IMR-90 (cell line): ENCODE measurements around the gene PPP2R1A. TPM values are rescaled to one million over a fixed set of nuclear protein-coding genes. Genes with fewer than 3 reads are reported as not detected.

Experiments used
- ATAC-seq: fragments of 200-7000 bp; cut with Tn5 transposase; 2 replicates; pipeline ENCODE4 v1.9.1; 2020; ENCODE audit warnings: low read depth, mild to moderate bottlenecking, moderate library complexity
- BruUV-seq: library from RNA; stranded (reverse); fragments of 400-500 nt; replicated peaks from 2 replicates; lab custom pipeline; 2021; lab: Mats Ljungman, UMichigan
- CTCF ChIA-PET: fragments of 300-600 bp; formaldehyde crosslinking; extraction: SDS; loops from one replicate; lab custom pipeline; 2021; ENCODE audit warnings: antibody characterized with exemption; lab: Yijun Ruan, JAX
- POLR2A ChIA-PET: fragments of 300-600 bp; sonication (Branson Sonifier 250); formaldehyde crosslinking; loops from one replicate; lab custom pipeline; 2022; ENCODE audit warnings: antibody characterized with exemption; ENCODE audit not compliant: unreplicated experiment; lab: Charles Lee
- DNase-seq: peaks from one replicate; pipeline ENCODE4 v3.0.0; 2013
- H2AFZ ChIP-seq: replicated peaks from 2 replicates; pipeline ENCODE3; 2013; ENCODE audit warnings: low read length, mild to moderate bottlenecking; ENCODE audit not compliant: poor library complexity
- H2AK5ac ChIP-seq: 2 replicates; pipeline ENCODE4 v1.6.1; 2013; ENCODE audit warnings: low read depth, low read length, inconsistent platforms
- H2AK9ac ChIP-seq: replicated peaks from 2 replicates; pipeline ENCODE3; 2013; ENCODE audit warnings: mild to moderate bottlenecking, low read depth, low read length, moderate library complexity; ENCODE audit not compliant: poor library complexity
- H2BK120ac ChIP-seq: 2 replicates; pipeline ENCODE4 v1.6.1; 2013; ENCODE audit warnings: low read depth, low read length, inconsistent platforms
- H2BK15ac ChIP-seq: 3 replicates; pipeline ENCODE4 v1.6.1; 2013; ENCODE audit warnings: low read depth, low read length, inconsistent platforms
- H2BK20ac ChIP-seq: 2 replicates; pipeline ENCODE4 v1.6.1; 2013; ENCODE audit warnings: low read depth, mild to moderate bottlenecking, inconsistent platforms, low read length, moderate library complexity
- H2BK5ac ChIP-seq: 2 replicates; pipeline ENCODE4 v1.6.1; 2013; ENCODE audit warnings: mild to moderate bottlenecking, low read depth, low read length, inconsistent platforms; ENCODE audit not compliant: poor library complexity, severe bottlenecking
- H3K14ac ChIP-seq: replicated peaks from 2 replicates; pipeline ENCODE4 v1.6.1; 2013; ENCODE audit warnings: low read depth, low read length, inconsistent platforms
- H3K18ac ChIP-seq: 2 replicates; pipeline ENCODE4 v1.6.1; 2013; ENCODE audit warnings: low read depth, low read length, control low read depth
- H3K23ac ChIP-seq: 2 replicates; pipeline ENCODE4 v1.6.1; 2013; ENCODE audit warnings: low read depth, low read length, inconsistent platforms
- H3K27ac ChIP-seq: 2 replicates; pipeline ENCODE4 v1.5.1; 2013; ENCODE audit warnings: mild to moderate bottlenecking, control low read depth, low read length; ENCODE audit not compliant: insufficient read depth
- H3K27me3 ChIP-seq: 2 replicates; pipeline ENCODE4 v1.6.1; 2013; ENCODE audit warnings: low read length; ENCODE audit not compliant: control insufficient read depth, insufficient read depth
- H3K36me3 ChIP-seq: 2 replicates; pipeline ENCODE4 v1.6.1; 2013; ENCODE audit warnings: low read length, mixed read lengths; ENCODE audit not compliant: control insufficient read depth, insufficient read depth
- H3K4ac ChIP-seq: 2 replicates; pipeline ENCODE4 v1.6.1; 2013; ENCODE audit warnings: low read depth, low read length, inconsistent platforms
- H3K4me1 ChIP-seq: 2 replicates; pipeline ENCODE4 v1.6.1; 2013; ENCODE audit warnings: low read length, mixed read lengths; ENCODE audit not compliant: control insufficient read depth, insufficient read depth
- H3K4me2 ChIP-seq: 2 replicates; pipeline ENCODE4 v1.6.1; 2013; ENCODE audit warnings: low read depth, mild to moderate bottlenecking, control low read depth, low read length, moderate library complexity
- H3K4me3 ChIP-seq: 2 replicates; pipeline ENCODE4 v1.5.1; 2013; ENCODE audit warnings: low read depth, mild to moderate bottlenecking, control low read depth, low read length, moderate library complexity; ENCODE audit not compliant: insufficient read depth
- H3K56ac ChIP-seq: 2 replicates; pipeline ENCODE4 v1.6.1; 2013; ENCODE audit warnings: low read length, inconsistent platforms; ENCODE audit not compliant: insufficient read depth; ENCODE audit errors: extremely low read depth
- H3K79me1 ChIP-seq, 2 experiments: 2 replicates each; pipeline ENCODE4 v1.6.1; 2013; ENCODE audit warnings: low read length in 2 of 2, inconsistent platforms in 1 of 2, low read depth in 1 of 2
- H3K9ac ChIP-seq: 2 replicates; pipeline ENCODE4 v1.6.1; 2013; ENCODE audit warnings: low read depth, low read length, control low read depth
- H3K9me1 ChIP-seq: 2 replicates; pipeline ENCODE4 v1.6.1; 2013; ENCODE audit warnings: low read length, inconsistent platforms; ENCODE audit not compliant: insufficient read depth
- H3K9me3 ChIP-seq: 2 replicates; pipeline ENCODE4 v1.6.1; 2013; ENCODE audit warnings: low read length; ENCODE audit not compliant: control insufficient read depth, insufficient read depth
- H4K20me1 ChIP-seq: 2 replicates; pipeline ENCODE4 v1.6.1; 2013; ENCODE audit warnings: low read length, inconsistent platforms; ENCODE audit not compliant: insufficient read depth
- H4K5ac ChIP-seq: 2 replicates; pipeline ENCODE4 v1.6.1; 2013; ENCODE audit warnings: mild to moderate bottlenecking, low read depth, low read length, control low read depth
- H4K8ac ChIP-seq, 2 experiments: 2 replicates each; pipeline ENCODE4 v1.6.1; 2013; ENCODE audit warnings: low read depth in 2 of 2, low read length in 2 of 2, control low read depth in 1 of 2, inconsistent platforms in 1 of 2
- H4K91ac ChIP-seq: 2 replicates; pipeline ENCODE4 v1.6.1; 2013; ENCODE audit warnings: low read depth, low read length, inconsistent platforms; ENCODE audit not compliant: insufficient read depth
- BHLHE40 ChIP-seq: fragments of 150-350 bp; IDR thresholded peaks from 2 replicates; pipeline ENCODE4 v1.6.1; 2016; ENCODE audit warnings: mild to moderate bottlenecking, low read depth, low read length
- CEBPB ChIP-seq: IDR thresholded peaks from 2 replicates; pipeline ENCODE4 v1.6.1; 2012; ENCODE audit warnings: low read depth, low read length, improper control_type of control experiment
- CHD1 ChIP-seq: IDR thresholded peaks from 2 replicates; pipeline ENCODE4 v1.6.1; 2012; ENCODE audit warnings: low read depth, low read length, improper control_type of control experiment
- FOS ChIP-seq: fragments of 150-350 bp; IDR thresholded peaks from 2 replicates; pipeline ENCODE4 v1.6.1; 2016; ENCODE audit warnings: low read depth, low read length
- MAFK ChIP-seq: IDR thresholded peaks from 2 replicates; pipeline ENCODE4 v1.6.1; 2012; ENCODE audit warnings: low read depth, low read length, improper control_type of control experiment
- MXI1 ChIP-seq: IDR thresholded peaks from 2 replicates; pipeline ENCODE4 v1.6.1; 2012; ENCODE audit warnings: low read depth, mild to moderate bottlenecking, low read length, moderate library complexity, borderline replicate concordance
- NFE2L2 ChIP-seq: fragments of 150-350 bp; IDR thresholded peaks from 2 replicates; pipeline ENCODE4 v1.6.1; 2016; ENCODE audit warnings: low read depth, mild to moderate bottlenecking, low read length
- POLR2A ChIP-seq: IDR thresholded peaks from 2 replicates; pipeline ENCODE4 v1.6.1; 2012; ENCODE audit warnings: mild to moderate bottlenecking, low read depth, low read length
- RAD21 ChIP-seq: IDR thresholded peaks from 2 replicates; pipeline ENCODE4 v1.6.1; 2012; ENCODE audit warnings: low read length, improper control_type of control experiment
- RFX5 ChIP-seq: IDR thresholded peaks from 2 replicates; pipeline ENCODE4 v1.8.0; 2012; ENCODE audit warnings: low read depth, mild to moderate bottlenecking, low read length, moderate library complexity
- SMC3 ChIP-seq: fragments of 150-350 bp; IDR thresholded peaks from 2 replicates; pipeline ENCODE4 v1.6.1; 2016; ENCODE audit warnings: low read depth, mild to moderate bottlenecking, antibody characterized with exemption, low read length, moderate library complexity
- WGBS, 2 experiments: methylation state at CpG; one replicate each; pipeline versions ENCODE4 v1.1.5 to v1.1.7; 2013; ENCODE audit warnings: missing lambda C conversion rate in 2 of 2; ENCODE audit not compliant: insufficient read length in 1 of 2; ENCODE audit errors: extremely low coverage in 2 of 2; 5-methylcytosine and 5-hydroxymethylcytosine counted together
- dilution Hi-C: fragments of 300-500 bp; cut with HindIII; formaldehyde crosslinking; loops from one replicate; pipeline ENCODE4 v1.14.3; 2018; ENCODE audit warnings: low sequenced_read_pairs; ENCODE audit not compliant: unreplicated experiment
- in situ Hi-C: fragments of 300-500 bp; cut with MboI; formaldehyde crosslinking; loops from 3 replicates; pipeline ENCODE4 v1.14.3; 2019; ENCODE audit warnings: low sequenced_read_pairs, inconsistent platforms, mixed read lengths
- intact Hi-C: fragments of 100-400 bp; cut with micrococcal nuclease; formaldehyde crosslinking; loops from 2 replicates; pipeline ENCODE4 v1.10.0; 2022
- polyA plus RNA-seq, 3 experiments: library from polyadenylated mRNA; depleted of rRNA; stranded (reverse); fragments of >200 nt; gene quantifications; 2 replicates each; pipeline ENCODE4 v1.2.3, GENCODE V29; 2012; ENCODE audit warnings: low replicate concordance in 1 of 3
- total RNA-seq: library from RNA; depleted of rRNA; stranded (reverse); fragments of >200 nt; gene quantifications from 2 replicates; pipeline ENCODE4 v1.2.3, GENCODE V29; 2012
- TF ChIP-seq, protein P1 (sequence below): fragments of 150-350 bp; IDR thresholded peaks from 2 replicates; pipeline ENCODE4 v1.6.1; 2017; ENCODE audit warnings: mild to moderate bottlenecking, antibody characterized with exemption, low read length, low read depth
- TF ChIP-seq, protein P2 (sequence below): fragments of 150-350 bp; IDR thresholded peaks from 2 replicates; pipeline ENCODE4 v1.6.1; 2016; ENCODE audit warnings: low read depth, mild to moderate bottlenecking, low read length, moderate library complexity, borderline replicate concordance
- TF ChIP-seq, protein P3 (sequence below): conservative IDR thresholded peaks from 2 replicates; pipeline ENCODE4 v1.5.1; 2012; ENCODE audit warnings: mild to moderate bottlenecking, low read depth, low read length, improper control_type of control experiment

Gene PPP2R1A
- total and polyA plus RNA-seq, 2 of the 4 experiments (the other 2 are of a cell fraction), result 173 to 250 TPM

DNA sequence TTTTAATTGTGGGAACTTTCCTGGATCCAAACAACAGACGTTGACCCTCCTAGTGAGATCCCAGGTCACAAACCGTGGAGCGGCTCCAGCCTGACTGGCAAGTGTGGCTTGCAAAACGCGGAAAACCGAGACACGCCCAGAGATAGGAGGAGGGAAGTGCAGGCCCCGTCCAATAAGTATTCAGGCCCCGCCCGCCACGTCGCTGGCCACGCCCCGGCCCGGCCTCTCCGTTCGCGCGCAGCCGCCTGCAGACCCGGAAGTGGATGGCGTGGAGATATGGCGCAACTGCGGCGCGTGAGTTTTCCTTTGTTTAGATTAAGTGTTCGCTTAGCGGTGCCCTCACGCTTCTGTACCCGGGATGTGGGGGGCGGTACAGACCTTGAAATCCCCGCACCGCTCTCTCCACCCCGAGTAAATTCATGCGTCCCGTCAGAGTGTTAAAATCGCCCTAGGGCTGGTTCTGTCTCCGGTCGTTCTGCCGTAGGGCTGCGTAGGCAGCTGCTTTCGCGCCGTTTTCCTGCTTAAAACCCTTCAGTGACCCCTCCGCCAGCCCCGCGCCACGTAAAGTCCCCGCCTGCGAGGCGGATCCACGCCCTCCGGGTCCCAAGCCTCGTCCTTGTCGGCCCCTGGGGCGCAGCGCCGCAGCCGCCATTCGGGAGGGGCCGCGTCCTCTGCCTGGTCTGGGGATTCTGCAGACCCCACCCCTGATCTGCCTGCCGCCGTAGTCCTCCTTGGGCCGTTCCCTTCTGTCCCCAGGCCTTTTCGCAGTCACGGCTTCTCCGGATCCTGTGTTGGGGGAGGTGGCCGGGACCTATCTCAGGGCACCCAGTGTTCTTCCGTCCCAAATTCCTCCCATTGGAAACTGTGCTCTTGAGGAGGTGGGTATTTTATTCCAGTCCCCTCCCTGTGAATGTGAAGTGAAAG lies 79.7 kb downstream of the PPP2R1A start, which contains the start of gene ZNF766:
Gene ZNF766 (plus strand): TSS at position 250 of the 924 bp plus-strand sequence. CDS start 27 bp downstream, at position 277.
- Histone ChIP-seq H3K36me3 (peaks cover 13% of the 10 kb centered on the region), H3K9me1 (no peaks in the 10 kb centered on the region), H2AK9ac (peak within 1 kb of the TSS; percentile 99), H3K4ac (peak within 1 kb of the TSS; percentile 96), H3K56ac (peak within 1 kb of the TSS; percentile 99), H4K91ac (peak within 1 kb of the TSS; percentile 91), H3K79me1 (peaks cover 21 to 37% of the 10 kb centered on the region in 2 experiments; a peak in 3 of 4 replicates), H2BK15ac (no peak within 1 kb of the TSS; the same call in 2 of the 3 replicates), H2BK20ac (no peak within 1 kb of the TSS), H3K14ac (peak within 1 kb of the TSS; percentile 98), H3K23ac (peak within 1 kb of the TSS; percentile 93), H3K9ac (peak within 1 kb of the TSS; percentile 99), H3K27me3 (no peaks in the 10 kb centered on the region), H2AK5ac (peak within 1 kb of the TSS; percentile 82), H4K20me1 (no peaks in the 10 kb centered on the region), H3K4me1 (peaks cover 2% of the 10 kb centered on the region), H4K5ac (peak within 1 kb of the TSS; percentile 92), H2BK5ac (peak within 1 kb of the TSS; percentile 86), H4K8ac (peak within 1 kb of the TSS; percentile 80 to 95), H2BK120ac (peak within 1 kb of the TSS; percentile 28), H3K27ac (peak within 1 kb of the TSS; percentile 97), H2AFZ (peak within 1 kb of the TSS; percentile 94), H3K9me3 (no peaks in the 10 kb centered on the region; the same call in 1 of the 2 replicates), H3K4me3 (peak within 1 kb of the TSS; percentile 90), H3K4me2 (peak within 1 kb of the TSS; percentile 73), H3K18ac (peak within 1 kb of the TSS; percentile 66)
- CTCF ChIA-PET, result no interaction called here
- ATAC-seq, result peak; percentile 98
- intact Hi-C loops (no loop called here), in situ Hi-C loops (no loop called here), dilution Hi-C loops (no loop called here)
- peak; percentile 94 for DNase-seq
- BruUV-seq, result TSS peak; percentile 38
- 0% methylated on average over 34 of the region's 70 CpGs; no CpG with 5 or more reads in 1 of the 2 experiments for WGBS, 2 experiments
- POLR2A ChIA-PET, result no interaction called here
- TF ChIP-seq, protein P1, sequence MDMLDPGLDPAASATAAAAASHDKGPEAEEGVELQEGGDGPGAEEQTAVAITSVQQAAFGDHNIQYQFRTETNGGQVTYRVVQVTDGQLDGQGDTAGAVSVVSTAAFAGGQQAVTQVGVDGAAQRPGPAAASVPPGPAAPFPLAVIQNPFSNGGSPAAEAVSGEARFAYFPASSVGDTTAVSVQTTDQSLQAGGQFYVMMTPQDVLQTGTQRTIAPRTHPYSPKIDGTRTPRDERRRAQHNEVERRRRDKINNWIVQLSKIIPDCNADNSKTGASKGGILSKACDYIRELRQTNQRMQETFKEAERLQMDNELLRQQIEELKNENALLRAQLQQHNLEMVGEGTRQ, result peak; percentile 24; the same call in 1 of the 2 replicates
- no peak for TF ChIP-seq NFE2L2
- TF ChIP-seq, protein P2, sequence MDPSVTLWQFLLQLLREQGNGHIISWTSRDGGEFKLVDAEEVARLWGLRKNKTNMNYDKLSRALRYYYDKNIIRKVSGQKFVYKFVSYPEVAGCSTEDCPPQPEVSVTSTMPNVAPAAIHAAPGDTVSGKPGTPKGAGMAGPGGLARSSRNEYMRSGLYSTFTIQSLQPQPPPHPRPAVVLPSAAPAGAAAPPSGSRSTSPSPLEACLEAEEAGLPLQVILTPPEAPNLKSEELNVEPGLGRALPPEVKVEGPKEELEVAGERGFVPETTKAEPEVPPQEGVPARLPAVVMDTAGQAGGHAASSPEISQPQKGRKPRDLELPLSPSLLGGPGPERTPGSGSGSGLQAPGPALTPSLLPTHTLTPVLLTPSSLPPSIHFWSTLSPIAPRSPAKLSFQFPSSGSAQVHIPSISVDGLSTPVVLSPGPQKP, result no peak
- no peak for TF ChIP-seq SMC3
- no peak for TF ChIP-seq FOS
- TF ChIP-seq, protein P3, sequence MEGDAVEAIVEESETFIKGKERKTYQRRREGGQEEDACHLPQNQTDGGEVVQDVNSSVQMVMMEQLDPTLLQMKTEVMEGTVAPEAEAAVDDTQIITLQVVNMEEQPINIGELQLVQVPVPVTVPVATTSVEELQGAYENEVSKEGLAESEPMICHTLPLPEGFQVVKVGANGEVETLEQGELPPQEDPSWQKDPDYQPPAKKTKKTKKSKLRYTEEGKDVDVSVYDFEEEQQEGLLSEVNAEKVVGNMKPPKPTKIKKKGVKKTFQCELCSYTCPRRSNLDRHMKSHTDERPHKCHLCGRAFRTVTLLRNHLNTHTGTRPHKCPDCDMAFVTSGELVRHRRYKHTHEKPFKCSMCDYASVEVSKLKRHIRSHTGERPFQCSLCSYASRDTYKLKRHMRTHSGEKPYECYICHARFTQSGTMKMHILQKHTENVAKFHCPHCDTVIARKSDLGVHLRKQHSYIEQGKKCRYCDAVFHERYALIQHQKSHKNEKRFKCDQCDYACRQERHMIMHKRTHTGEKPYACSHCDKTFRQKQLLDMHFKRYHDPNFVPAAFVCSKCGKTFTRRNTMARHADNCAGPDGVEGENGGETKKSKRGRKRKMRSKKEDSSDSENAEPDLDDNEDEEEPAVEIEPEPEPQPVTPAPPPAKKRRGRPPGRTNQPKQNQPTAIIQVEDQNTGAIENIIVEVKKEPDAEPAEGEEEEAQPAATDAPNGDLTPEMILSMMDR, result no peak
- TF ChIP-seq RFX5, result 0 out of 2 replicates have a peak, but pooled peaks have one; percentile 20
- TF ChIP-seq POLR2A, result peak; percentile 85
- peak; percentile 99 for TF ChIP-seq CEBPB
- no peak for TF ChIP-seq CHD1
- TF ChIP-seq RAD21, result 0 out of 2 replicates have a peak, but pooled peaks have one; percentile 1
- no peak for TF ChIP-seq MAFK
- TF ChIP-seq BHLHE40, result peak; percentile 95
- peak; percentile 82 for TF ChIP-seq MXI1
